ENCODE results near the gene VSIG8.

VSIG8 gene

DNA sequence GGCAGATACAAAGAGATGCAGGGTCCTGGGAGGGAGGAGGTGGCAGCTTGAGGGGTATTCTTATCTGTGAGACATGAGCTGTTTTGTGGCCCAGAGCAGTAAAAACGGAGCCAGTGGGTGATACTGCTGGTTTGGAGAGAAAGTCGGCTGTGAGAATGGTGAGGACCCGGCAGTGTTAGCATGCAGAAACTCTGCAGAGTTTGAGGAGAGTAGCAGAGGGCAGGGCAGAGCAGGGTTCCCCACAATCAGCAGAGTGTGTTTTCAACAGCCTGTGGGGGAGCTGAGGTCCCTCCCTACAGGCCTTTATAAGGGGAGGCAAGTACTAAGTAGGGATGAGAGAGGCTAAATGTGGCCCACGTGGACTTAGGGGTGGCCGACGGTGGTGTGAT is 35.4 kb downstream of the VSIG8 start:
- Histone ChIP-seq H3K9ac (ENCODE audit: low read length) (no peak overlapping the region), H3K9me3 (ENCODE audit: low read length) (no peaks in the 10 kb centered on the region), H3K27me3 (ENCODE audit: control insufficient read depth in 1 of 2, insufficient read depth in 2 of 2, low read length in 2 of 2) (no peaks in the 10 kb centered on the region), H3K4me1 (ENCODE audit: insufficient read depth, low read length) (no peaks in the 10 kb centered on the region), H3K27ac (ENCODE audit: low read depth, low read length) (no peak overlapping the region), H3K4me3 (ENCODE audit: low read depth in 1 of 2, low read length in 2 of 2) (no peak overlapping the region), H3K36me3 (ENCODE audit: insufficient read depth, low read length) (no peaks in the 10 kb centered on the region)

DNA sequence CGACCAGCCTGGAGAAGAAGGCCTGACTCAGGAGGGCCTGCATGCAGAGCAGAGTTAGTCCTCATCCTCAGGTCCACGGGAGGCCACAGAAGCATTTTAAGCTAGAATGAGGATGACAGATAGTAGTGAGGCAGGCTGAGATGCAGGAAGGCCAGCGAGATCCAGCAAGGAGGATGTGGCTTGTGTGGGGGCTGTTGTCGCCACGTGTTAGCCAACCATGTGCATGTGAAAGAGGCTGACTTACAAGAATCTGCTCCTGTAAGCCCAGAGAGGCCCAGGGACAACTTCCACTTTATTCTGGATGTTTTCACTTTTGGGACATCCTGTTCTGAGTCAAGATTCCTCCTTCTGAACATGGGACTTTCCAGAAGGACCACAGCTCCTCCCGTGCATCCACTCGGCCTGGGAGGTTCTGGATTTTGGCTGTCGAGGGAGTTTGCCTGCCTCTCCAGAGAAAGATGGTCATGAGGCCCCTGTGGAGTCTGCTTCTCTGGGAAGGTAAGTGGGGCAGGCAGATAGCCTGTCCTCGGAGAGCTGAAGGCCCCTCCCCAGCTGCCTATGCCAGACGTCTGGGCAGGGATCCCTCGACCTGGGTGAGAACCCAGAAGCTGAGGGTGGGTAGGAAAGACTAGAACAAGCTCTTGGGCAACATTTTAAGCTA is 35.9 kb downstream of the VSIG8 start, which contains the start of gene SLAMF8:
Gene SLAMF8, plus strand, starts transcription at position 433 of the 661 bp plus-strand sequence. Its CDS starts 26 bp downstream, at position 459.
- H3K4me1 ChIP-seq (ENCODE audit: insufficient read depth, low read length), result no peaks in the 10 kb centered on the region
- no peak within 1 kb of the TSS for H3K9ac ChIP-seq (ENCODE audit: low read length)
- H3K36me3 ChIP-seq (ENCODE audit: insufficient read depth, low read length), result no peaks in the 10 kb centered on the region
- H3K27ac ChIP-seq (ENCODE audit: low read depth, low read length), result no peak within 1 kb of the TSS
- H3K9me3 ChIP-seq (ENCODE audit: low read length), result no peaks in the 10 kb centered on the region
- H3K4me3 ChIP-seq (ENCODE audit: low read depth in 1 of 2, low read length in 2 of 2), result no peak within 1 kb of the TSS
- no peaks in the 10 kb centered on the region for H3K27me3 ChIP-seq (ENCODE audit: control insufficient read depth in 1 of 2, insufficient read depth in 2 of 2, low read length in 2 of 2)

DNA sequence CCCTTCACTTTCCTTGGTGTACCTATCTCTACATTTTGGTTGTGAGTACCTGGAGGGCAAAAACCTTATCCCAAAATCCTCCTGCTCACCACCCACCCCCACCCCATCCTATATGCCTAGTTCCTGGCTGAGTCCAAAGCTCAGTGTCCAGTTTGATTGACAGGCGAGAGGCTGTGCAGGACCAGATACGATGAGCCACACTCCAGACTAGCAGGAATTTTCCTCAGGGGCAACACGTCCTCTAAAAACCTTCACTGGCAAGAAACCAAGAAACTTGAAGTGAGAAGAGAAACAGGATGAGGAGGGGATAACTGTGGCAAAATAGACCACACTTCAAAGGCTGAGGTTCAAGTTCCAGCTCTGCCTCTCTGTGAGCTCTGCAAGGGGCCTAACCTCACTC is 36.9 kb downstream of the VSIG8 start:
- Histone ChIP-seq H3K27me3 (ENCODE audit: control insufficient read depth in 1 of 2, insufficient read depth in 2 of 2, low read length in 2 of 2) (no peaks in the 10 kb centered on the region), H3K36me3 (ENCODE audit: insufficient read depth, low read length) (no peaks in the 10 kb centered on the region), H3K4me1 (ENCODE audit: insufficient read depth, low read length) (no peaks in the 10 kb centered on the region), H3K9ac (ENCODE audit: low read length) (no peak overlapping the region), H3K27ac (ENCODE audit: low read depth, low read length) (no peak overlapping the region), H3K9me3 (ENCODE audit: low read length) (no peaks in the 10 kb centered on the region), H3K4me3 (ENCODE audit: low read depth in 1 of 2, low read length in 2 of 2) (no peak overlapping the region)

DNA sequence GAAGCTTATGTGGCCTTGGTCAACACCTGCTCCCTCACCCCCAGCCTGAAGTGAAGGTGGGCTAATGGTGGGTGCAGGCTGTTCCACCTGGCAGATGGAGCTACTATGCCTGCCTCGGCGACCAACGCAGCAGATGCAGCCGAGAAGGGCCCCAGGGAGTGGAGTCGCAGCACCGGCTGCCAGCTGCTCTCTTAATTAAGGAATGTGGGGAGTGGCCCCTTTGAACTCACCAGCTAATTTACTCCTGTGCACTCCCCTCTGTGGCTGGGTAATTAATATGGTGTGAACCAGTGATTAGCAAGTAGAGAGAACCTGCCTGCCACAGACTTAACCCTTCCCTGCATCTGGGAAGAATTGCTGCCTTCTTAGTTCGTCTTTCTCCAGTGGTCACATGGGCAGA is 39.1 kb downstream of the VSIG8 start:
- Histone ChIP-seq H3K4me3 (ENCODE audit: low read depth in 1 of 2, low read length in 2 of 2) (no peak overlapping the region), H3K9ac (ENCODE audit: low read length) (no peak overlapping the region), H3K27ac (ENCODE audit: low read depth, low read length) (no peak overlapping the region), H3K27me3 (ENCODE audit: control insufficient read depth in 1 of 2, insufficient read depth in 2 of 2, low read length in 2 of 2) (no peaks in the 10 kb centered on the region), H3K9me3 (ENCODE audit: low read length) (no peaks in the 10 kb centered on the region), H3K36me3 (ENCODE audit: insufficient read depth, low read length) (no peaks in the 10 kb centered on the region), H3K4me1 (ENCODE audit: insufficient read depth, low read length) (no peaks in the 10 kb centered on the region)

DNA sequence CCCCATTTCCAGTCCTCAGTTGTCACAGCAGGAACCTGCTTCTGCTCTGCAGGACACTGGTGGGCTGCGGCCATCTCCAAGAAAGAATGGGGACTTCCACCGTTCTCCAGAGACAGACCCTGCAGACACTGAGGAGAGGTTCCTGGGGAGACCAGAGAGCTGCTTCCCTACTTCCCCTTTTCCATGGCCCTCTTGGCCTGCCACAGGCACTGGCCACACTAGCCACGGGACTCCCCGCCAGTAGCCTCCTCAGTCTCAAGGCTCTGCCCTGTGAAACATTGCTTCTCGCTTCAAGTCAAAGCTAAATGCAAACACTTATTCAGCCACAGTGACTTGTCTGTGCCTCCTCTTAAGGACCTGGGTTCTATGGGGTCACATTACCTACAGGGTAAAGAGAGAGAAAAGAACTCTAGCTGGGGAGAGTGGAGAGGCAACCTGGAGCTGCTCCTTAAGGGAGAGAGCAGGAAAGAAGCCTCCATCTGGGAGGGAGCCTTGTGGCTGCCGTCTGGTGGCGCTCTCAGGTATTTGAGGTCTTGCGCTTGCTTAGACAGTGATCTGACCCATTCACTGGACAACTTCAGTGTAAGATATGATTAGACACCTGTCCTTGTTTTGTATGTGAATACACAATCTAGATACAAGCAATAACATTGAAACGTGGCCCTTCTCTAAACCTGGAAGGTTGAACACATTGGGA is 41.1 kb downstream of the VSIG8 start:
- H3K9me3 ChIP-seq (ENCODE audit: low read length), result no peaks in the 10 kb centered on the region
- H3K4me1 ChIP-seq (ENCODE audit: insufficient read depth, low read length), result no peaks in the 10 kb centered on the region
- no peaks in the 10 kb centered on the region for H3K36me3 ChIP-seq (ENCODE audit: insufficient read depth, low read length)
- no peak overlapping the region for H3K4me3 ChIP-seq (ENCODE audit: low read depth in 1 of 2, low read length in 2 of 2)
- no peak overlapping the region for H3K9ac ChIP-seq (ENCODE audit: low read length)
- H3K27ac ChIP-seq (ENCODE audit: low read depth, low read length), result no peak overlapping the region
- H3K27me3 ChIP-seq (ENCODE audit: control insufficient read depth in 1 of 2, insufficient read depth in 2 of 2, low read length in 2 of 2), result no peaks in the 10 kb centered on the region

DNA sequence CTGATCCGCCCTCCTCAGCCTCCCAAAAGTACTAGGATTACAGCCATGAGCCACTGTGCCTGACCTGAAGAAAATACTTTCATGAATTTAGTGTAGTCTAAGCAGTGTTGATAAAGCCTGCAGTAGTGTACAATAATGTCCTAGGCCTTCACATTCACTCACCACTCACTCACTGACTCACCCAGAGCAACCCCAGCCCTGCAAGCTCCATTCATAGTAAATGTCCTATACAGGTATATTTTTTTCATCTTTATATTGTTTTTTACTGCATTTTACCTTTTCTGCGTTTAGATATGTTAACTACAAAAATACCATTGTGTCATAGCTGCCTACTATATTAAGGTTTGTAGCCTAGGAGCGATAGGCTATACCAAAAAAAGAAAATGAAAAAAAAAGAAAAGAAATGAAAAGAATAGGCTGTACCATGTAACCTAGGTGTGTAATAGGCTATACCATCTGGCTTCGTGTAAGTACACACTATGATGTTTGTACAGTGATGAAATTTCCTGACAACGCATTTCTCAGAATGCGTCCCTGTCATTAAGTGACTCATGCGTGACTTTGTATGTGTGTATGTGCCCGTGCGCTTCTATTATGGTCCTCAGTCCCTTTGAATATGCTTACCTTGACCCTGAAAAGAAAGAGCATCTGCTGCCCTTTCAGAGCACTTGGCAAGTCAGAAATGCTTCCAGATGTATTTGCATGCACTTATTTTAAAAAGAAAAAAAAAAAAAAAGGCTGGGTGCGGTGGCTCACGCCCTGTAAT is 45.0 kb downstream of the VSIG8 start:
- H3K27ac ChIP-seq (ENCODE audit: low read depth, low read length), result no peak overlapping the region
- no peaks in the 10 kb centered on the region for H3K9me3 ChIP-seq (ENCODE audit: low read length)
- H3K4me1 ChIP-seq (ENCODE audit: insufficient read depth, low read length), result no peaks in the 10 kb centered on the region
- H3K4me3 ChIP-seq (ENCODE audit: low read depth in 1 of 2, low read length in 2 of 2), result no peak overlapping the region
- H3K27me3 ChIP-seq (ENCODE audit: control insufficient read depth in 1 of 2, insufficient read depth in 2 of 2, low read length in 2 of 2), result no peaks in the 10 kb centered on the region
- H3K9ac ChIP-seq (ENCODE audit: low read length), result no peak overlapping the region
- H3K36me3 ChIP-seq (ENCODE audit: insufficient read depth, low read length), result no peaks in the 10 kb centered on the region

DNA sequence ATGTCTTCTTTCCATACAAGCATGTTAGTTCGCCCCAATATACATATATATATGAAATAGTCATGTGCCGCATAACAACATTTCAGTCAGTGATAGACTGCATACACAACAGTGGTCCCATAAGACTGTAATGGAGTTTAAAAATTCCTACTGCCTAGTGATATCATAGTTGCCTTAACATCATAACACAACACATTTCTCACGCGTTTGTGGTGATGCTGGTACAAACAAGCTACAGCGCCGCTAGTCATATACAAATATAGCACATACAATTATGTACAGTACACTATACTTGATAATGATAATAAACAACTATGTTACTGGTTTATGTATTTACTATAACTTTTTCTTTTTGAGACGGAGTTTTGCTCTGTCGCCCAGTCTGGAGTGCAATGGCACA is 46.5 kb downstream of the VSIG8 start:
- Histone ChIP-seq H3K4me3 (ENCODE audit: low read depth in 1 of 2, low read length in 2 of 2) (no peak overlapping the region), H3K9me3 (ENCODE audit: low read length) (no peaks in the 10 kb centered on the region), H3K27ac (ENCODE audit: low read depth, low read length) (no peak overlapping the region), H3K27me3 (ENCODE audit: control insufficient read depth in 1 of 2, insufficient read depth in 2 of 2, low read length in 2 of 2) (no peaks in the 10 kb centered on the region), H3K4me1 (ENCODE audit: insufficient read depth, low read length) (no peaks in the 10 kb centered on the region), H3K9ac (ENCODE audit: low read length) (no peak overlapping the region), H3K36me3 (ENCODE audit: insufficient read depth, low read length) (no peaks in the 10 kb centered on the region)

DNA sequence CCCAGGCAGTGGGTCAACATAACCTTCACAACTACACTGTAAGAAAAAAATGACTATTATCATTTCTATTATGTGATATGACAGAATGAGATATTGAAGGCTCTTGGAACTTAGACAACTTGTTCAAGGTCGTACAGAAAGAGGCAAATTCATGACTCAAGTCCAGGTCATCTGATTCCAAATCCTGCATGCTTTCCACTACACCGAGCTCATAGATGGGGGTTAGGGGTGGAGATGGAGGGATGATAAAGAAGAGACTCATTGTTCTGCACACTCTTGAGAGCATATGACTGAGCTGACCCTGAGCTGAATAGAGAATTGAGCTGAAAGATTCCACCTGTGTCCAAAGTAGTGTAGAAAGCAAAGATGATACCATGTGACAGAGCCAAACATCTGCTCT is 57.5 kb downstream of the VSIG8 start:
- no peaks in the 10 kb centered on the region for H3K4me1 ChIP-seq (ENCODE audit: insufficient read depth, low read length)
- no peaks in the 10 kb centered on the region for H3K9me3 ChIP-seq (ENCODE audit: low read length)
- no peak overlapping the region for H3K27ac ChIP-seq (ENCODE audit: low read depth, low read length)
- no peak overlapping the region for H3K9ac ChIP-seq (ENCODE audit: low read length)
- no peaks in the 10 kb centered on the region for H3K27me3 ChIP-seq (ENCODE audit: control insufficient read depth in 1 of 2, insufficient read depth in 2 of 2, low read length in 2 of 2)
- no peaks in the 10 kb centered on the region for H3K36me3 ChIP-seq (ENCODE audit: insufficient read depth, low read length)
- H3K4me3 ChIP-seq (ENCODE audit: low read depth in 1 of 2, low read length in 2 of 2), result no peak overlapping the region
